Heart right ventricle (tissue), 16 donors: ENCODE data around the gene VTA1. TPM values are rescaled to one million over a fixed set of nuclear protein-coding genes. Genes with fewer than 3 reads are reported as not detected.

Experiments used
- ATAC-seq, 8 donors: fragments of 200-7000 bp; cut with Tn5 transposase; one replicate each; pipeline ENCODE4 v1.9.1; 2020; ENCODE audit warnings: mild to moderate bottlenecking in 8 of 8, moderate library complexity in 8 of 8, moderate number of reproducible peaks in 1 of 8
- DNase-seq, 2 donors: peaks; one replicate each; pipeline ENCODE4 v3.0.0-alpha.2; 2020
- H3K27ac ChIP-seq, 10 donors: fragments of 200-600 bp; sonication (generic) in 2 of 10; one replicate each; pipeline versions ENCODE4 v1.5.0 to v1.8.0; 2020 to 2022; ENCODE audit warnings: mild to moderate bottlenecking in 3 of 10
- H3K27me3 ChIP-seq, 7 donors: fragments of 200-600 bp; one replicate each; pipeline ENCODE4 v1.8.0; 2021 to 2022; ENCODE audit warnings: mild to moderate bottlenecking in 2 of 7
- H3K36me3 ChIP-seq, 9 donors: fragments of 200-600 bp; sonication (generic) in 1 of 9; one replicate each; pipeline versions ENCODE4 v1.5.0 to v1.8.0; 2020 to 2022; ENCODE audit warnings: mild to moderate bottlenecking in 2 of 9
- H3K4me1 ChIP-seq, 9 donors: fragments of 200-600 bp; sonication (generic) in 1 of 9; one replicate each; pipeline versions ENCODE4 v1.5.0 to v1.8.0; 2020 to 2022; ENCODE audit warnings: mild to moderate bottlenecking in 4 of 9
- H3K4me3 ChIP-seq, 10 donors: fragments of 200-600 bp; sonication (generic) in 2 of 10; one replicate each; pipeline versions ENCODE4 v1.5.0 to v1.8.0; 2020 to 2022; ENCODE audit warnings: mild to moderate bottlenecking in 7 of 10, moderate library complexity in 2 of 10
- H3K9me3 ChIP-seq, 11 donors: fragments of 200-600 bp in 10 of 11; sonication (generic) in 2 of 11; one replicate each; pipeline versions ENCODE4 v1.5.0 to v1.8.0; 2013 to 2022; ENCODE audit warnings: mild to moderate bottlenecking in 2 of 11, control low read depth in 1 of 11, moderate library complexity in 1 of 11
- WGBS, 2 donors: extraction: QIAGEN DNeasy Blood & Tissue Kit; methylation state at CpG; one replicate each; pipeline ENCODE4 v1.1.7; 2013; ENCODE audit warnings: inconsistent platforms in 1 of 2; 5-methylcytosine and 5-hydroxymethylcytosine counted together
- intact Hi-C, 10 donors: fragments of 100-400 bp; cut with DNase I; formaldehyde crosslinking; loops; one replicate each; pipeline versions ENCODE4 v1.11.1 to v1.14.2; 2022
- polyA plus RNA-seq, 2 donors: library from polyadenylated mRNA; stranded (reverse); fragments of 200-250 nt; gene quantifications; one replicate each; pipeline ENCODE4 v1.2.3, GENCODE V29; 2013
- total RNA-seq, 10 donors: library from RNA; stranded (reverse); fragmentation: NEBNext Ultra II Directional in 3 of 10; extraction: Animal tissue kit (Norgen Biotek cat#: 25700) in 3 of 10; gene quantifications; one replicate each; pipeline versions ENCODE4 v1.2.1 to v1.2.4, GENCODE V29; 2021 to 2023
- TF ChIP-seq, protein P1 (sequence below), 9 donors: fragments of 200-600 bp; sonication (generic) in 2 of 9; IDR thresholded peaks; one replicate each; pipeline versions ENCODE4 v1.5.0 to v1.8.0; 2021 to 2022; ENCODE audit warnings: antibody characterized with exemption in 9 of 9, mild to moderate bottlenecking in 5 of 9, moderate library complexity in 1 of 9
- donor health status: Arrhythmogenic right ventricular cardiomyopathy.
- donor health status: ischemic (EF 13 %, LVEDD 7.1; RV severe dilation, severe dysfunction).
- donor health status: healthy with polysubstance abuse.
- donor health status: DM: no; HTN: yes; CAD: no.
- donor health status: DM: no; HTN: no; CAD: no.
- donor health status: ischemic (EF 25% LVEDD 6.9; RV normal size, moderate dysfunction).
- donor health status: ischemic (EF 25% LVEDD 5.7; RV mildly dilated, moderate dysfunction).
- donor health status: healthy.
- donor health status: DM: yes; HTN: yes; CAD: no.
- donor health status: Ischemic cardiomyopathy.
- donor health status: ischemic (EF 35%, LVEDD 5.7; RV mildly dilated, moderate dysfunction).
- donor health status: nonischemic (EF 11% LVEDD 7.7; RV severe dilation, severe dysfunction).
- donor health status: DM: yes; HTN: yes; CAD: no.
- donor health status: PGD.
- donor health status: ischemic (EF 29% LVEDD 5.4; RV normal size, mild dysfunction).
- donor health status: nonischemic (EF 23%, LVEDD 6.1; RV moderate dilation, normal function).

VTA1 gene
- total and polyA plus RNA-seq, 12 donors, result 10.5 to 42.6 (median 37.3) TPM

DNA sequence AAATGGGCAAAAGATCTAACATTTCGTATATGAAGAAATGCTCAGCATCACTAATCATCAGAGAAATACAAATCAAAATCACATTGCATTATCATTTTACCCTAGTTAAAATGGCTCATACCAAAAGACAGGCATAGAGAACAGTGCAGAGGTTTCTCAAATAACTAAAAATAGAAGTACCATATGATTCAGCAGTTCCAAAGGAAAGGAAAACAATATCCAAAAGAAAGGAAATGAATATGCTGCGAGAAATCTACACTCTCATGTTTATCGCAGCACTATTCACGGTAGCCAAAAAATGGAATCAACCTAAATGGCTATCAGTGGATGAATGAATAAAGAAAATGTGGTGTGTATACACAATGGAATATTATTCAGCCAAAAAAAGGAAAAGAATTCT, 63.5 kb downstream of the VTA1 start:
- no peak for ATAC-seq
- Histone ChIP-seq H3K4me1 (peaks cover 0 to 4% (median 0%) of the 10 kb centered on the region in 9 donors), H3K9me3 (peaks cover 0 to 10% (median 0%) of the 10 kb centered on the region in 11 donors), H3K4me3 (no peak overlapping the region), H3K27ac (no peak overlapping the region), H3K36me3 (peaks cover 0 to 72% (median 16%) of the 10 kb centered on the region in 9 donors), H3K27me3 (no peaks in the 10 kb centered on the region)
- intact Hi-C loops, result no loop called here
- TF ChIP-seq, protein P1, sequence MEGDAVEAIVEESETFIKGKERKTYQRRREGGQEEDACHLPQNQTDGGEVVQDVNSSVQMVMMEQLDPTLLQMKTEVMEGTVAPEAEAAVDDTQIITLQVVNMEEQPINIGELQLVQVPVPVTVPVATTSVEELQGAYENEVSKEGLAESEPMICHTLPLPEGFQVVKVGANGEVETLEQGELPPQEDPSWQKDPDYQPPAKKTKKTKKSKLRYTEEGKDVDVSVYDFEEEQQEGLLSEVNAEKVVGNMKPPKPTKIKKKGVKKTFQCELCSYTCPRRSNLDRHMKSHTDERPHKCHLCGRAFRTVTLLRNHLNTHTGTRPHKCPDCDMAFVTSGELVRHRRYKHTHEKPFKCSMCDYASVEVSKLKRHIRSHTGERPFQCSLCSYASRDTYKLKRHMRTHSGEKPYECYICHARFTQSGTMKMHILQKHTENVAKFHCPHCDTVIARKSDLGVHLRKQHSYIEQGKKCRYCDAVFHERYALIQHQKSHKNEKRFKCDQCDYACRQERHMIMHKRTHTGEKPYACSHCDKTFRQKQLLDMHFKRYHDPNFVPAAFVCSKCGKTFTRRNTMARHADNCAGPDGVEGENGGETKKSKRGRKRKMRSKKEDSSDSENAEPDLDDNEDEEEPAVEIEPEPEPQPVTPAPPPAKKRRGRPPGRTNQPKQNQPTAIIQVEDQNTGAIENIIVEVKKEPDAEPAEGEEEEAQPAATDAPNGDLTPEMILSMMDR (IDR thresholded peaks at IDR 0.05), result no peak
- WGBS, 2 donors, result 91% methylated on average over 4 of the region's 4 CpGs
- DNase-seq, result no peak

DNA sequence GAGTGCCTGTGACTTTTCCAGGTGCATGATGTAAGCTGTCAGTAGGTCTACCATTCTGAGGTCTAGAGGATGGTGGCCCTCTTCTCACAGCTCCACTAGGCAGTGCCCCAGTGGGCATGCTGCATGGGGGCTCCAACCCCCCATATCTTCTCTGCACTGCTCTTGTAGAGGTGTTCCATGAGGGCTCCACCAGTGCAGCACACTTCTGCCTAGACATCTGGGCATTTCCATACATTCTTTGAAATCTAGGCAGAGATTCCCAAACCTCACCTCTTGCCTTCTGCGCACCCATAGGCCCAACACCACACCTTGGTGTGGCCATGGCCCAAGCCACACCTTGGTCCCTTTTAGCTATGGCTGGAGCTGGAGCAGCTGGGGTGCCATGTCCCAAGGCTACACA, 66.3 kb downstream of the VTA1 start:
- TF ChIP-seq, protein P1 (IDR thresholded peaks at IDR 0.05), result no peak
- no peak overlapping the region for H3K4me3 ChIP-seq
- H3K27ac ChIP-seq, result no peak overlapping the region
- 98 to 100% methylated on average over 1 of the region's 1 CpG for WGBS, 2 donors
- DNase-seq (no peak), ATAC-seq (no peak)
- H3K36me3 ChIP-seq, result peaks cover 0 to 57% (median 16%) of the 10 kb centered on the region in 9 donors
- H3K27me3 ChIP-seq, result no peaks in the 10 kb centered on the region
- H3K4me1 ChIP-seq, result no peaks in the 10 kb centered on the region
- intact Hi-C loops, result no loop called here
- H3K9me3 ChIP-seq, result peaks cover 0 to 10% (median 0%) of the 10 kb centered on the region in 11 donors

DNA sequence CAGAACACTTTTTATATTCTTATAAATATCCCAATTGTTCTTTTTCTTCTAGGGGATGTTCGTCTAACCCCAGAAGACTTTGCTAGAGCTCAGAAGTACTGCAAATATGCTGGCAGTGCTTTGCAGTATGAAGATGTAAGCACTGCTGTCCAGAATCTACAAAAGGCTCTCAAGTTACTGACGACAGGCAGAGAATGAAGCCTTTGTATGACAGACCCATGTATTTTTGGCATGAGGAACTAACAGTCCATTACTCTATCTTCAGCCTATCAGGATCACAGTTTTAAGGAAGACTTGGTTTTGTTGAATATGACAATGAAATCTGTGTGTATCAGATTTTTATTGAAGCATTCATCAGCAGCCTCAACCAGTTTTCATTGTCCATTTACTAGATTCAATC, 71.4 kb downstream of the VTA1 start:
- intact Hi-C loops, result no loop called here
- ATAC-seq (no peak), DNase-seq (no peak)
- Histone ChIP-seq H3K27me3 (no peaks in the 10 kb centered on the region), H3K4me1 (no peaks in the 10 kb centered on the region), H3K9me3 (peaks cover 0 to under 1% (median 0%) of the 10 kb centered on the region in 11 donors), H3K36me3 (peaks cover 0 to 48% (median 9%) of the 10 kb centered on the region in 9 donors), H3K4me3 (no peak overlapping the region), H3K27ac (no peak overlapping the region)
- TF ChIP-seq, protein P1 (IDR thresholded peaks at IDR 0.05), result no peak
- WGBS, 2 donors, result 43 to 50% methylated on average over 2 of the region's 2 CpGs

DNA sequence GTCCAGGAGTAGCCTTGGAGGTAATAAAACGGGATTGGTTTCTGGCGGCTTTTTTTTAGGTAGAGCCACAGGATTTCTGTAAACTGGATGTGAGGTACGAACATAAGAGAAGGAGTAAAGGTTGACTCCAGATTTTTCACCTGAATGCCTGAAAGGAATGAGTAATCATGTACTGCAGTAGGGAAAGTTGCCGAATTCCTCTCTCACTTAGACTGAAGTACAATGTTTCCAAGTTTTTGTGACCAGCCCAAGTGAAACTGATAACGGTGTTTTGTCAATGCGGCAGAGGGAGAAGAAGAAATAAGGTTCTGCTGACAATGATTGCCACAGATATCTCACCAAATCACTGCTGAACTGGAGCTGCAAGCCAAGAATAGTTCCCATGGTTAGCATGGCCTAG, 75.0 kb downstream of the VTA1 start:
- intact Hi-C loops, result no loop called here
- no peaks in the 10 kb centered on the region for H3K27me3 ChIP-seq
- no peak overlapping the region for H3K4me3 ChIP-seq
- H3K27ac ChIP-seq, result no peak overlapping the region
- H3K36me3 ChIP-seq, result peaks cover 0 to 29% (median 6%) of the 10 kb centered on the region in 9 donors
- 82 to 86% methylated on average over 6 of the region's 6 CpGs for WGBS, 2 donors
- DNase-seq (no peak), ATAC-seq (no peak)
- TF ChIP-seq, protein P1 (IDR thresholded peaks at IDR 0.05), result no peak
- H3K9me3 ChIP-seq, result peaks cover 0 to 4% (median 0%) of the 10 kb centered on the region in 11 donors
- H3K4me1 ChIP-seq, result no peaks in the 10 kb centered on the region
